Raji (cell line): ENCODE results near the gene IFIT1B.

Experiments
- POLR2A ChIP-seq: IDR thresholded peaks from 2 replicates; pipeline ENCODE4 v1.6.1; 2011; ENCODE audit warnings: low read depth, low read length, control low read depth; ENCODE audit not compliant: insufficient read depth

IFIT1B gene

GRCh38 chr10:89427629-89428028 is 49.8 kb downstream of the IFIT1B start:
- TF ChIP-seq POLR2A: no peak

DNA sequence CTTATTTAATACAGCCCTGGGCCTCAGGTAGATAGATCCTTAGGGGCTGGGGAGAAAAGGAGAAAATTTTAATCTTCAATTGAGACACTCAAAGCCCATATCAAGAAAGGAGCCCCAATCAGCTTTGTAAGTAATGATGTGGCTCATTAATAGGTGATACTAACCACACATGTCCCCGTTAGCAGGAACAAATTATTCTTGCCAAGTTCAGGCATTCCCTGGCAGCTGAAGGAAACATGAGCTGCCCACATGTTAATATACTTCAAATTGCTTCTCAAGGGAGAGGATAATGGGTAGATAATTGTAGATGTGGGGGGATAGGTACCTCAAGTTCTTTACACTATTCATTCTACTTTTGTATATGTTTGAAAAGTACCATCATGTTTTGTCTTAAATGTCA is 51.0 kb downstream of the IFIT1B start:
- no peak for TF ChIP-seq POLR2A

DNA sequence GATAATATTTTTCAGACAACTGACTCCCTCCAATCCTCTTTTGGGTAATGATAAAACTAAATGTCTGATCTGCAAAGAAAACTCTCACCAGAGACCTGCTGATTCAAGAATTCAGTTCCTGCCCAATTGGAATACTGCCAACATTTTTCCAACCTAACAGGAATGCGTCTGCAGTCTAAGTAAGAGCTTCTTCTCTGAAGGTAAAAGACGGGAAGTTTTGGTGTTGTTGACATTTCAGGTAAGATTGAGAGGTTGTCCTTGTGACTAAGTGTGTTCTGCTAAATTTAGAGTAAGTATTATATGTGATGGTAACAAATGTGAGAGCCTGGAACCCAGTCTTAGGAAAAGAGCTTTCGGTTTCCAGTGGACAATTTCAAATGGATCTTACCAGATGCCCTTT is 54.1 kb downstream of the IFIT1B start:
- no peak for TF ChIP-seq POLR2A
